ENCODE measurements around the gene STX16. TPM values are rescaled to one million over a fixed set of nuclear protein-coding genes. Genes with fewer than 3 reads are reported as not detected.

Gene STX16
- total and polyA plus RNA-seq, 2 experiments from 2014 or later, result 23.2 to 41.8 TPM

GRCh38 chr20:58695895-58696375, 44.9 kb downstream of the STX16 start:
- Histone ChIP-seq H3K4me1 (ENCODE audit: insufficient read depth) (peaks cover 21% of the 10 kb centered on the region), H4K20me1 (ENCODE audit: insufficient read depth, poor library complexity, severe bottlenecking) (no peaks in the 10 kb centered on the region), H3K4me2 (no peak overlapping the region), H3K9me2 (replicated peaks; ENCODE audit: insufficient read depth) (no peaks in the 10 kb centered on the region), H3K27ac (no peak overlapping the region), H3K27me3 (no peaks in the 10 kb centered on the region), H2AFZ (no peak overlapping the region), H3K9me3 (ENCODE audit: low read depth) (no peaks in the 10 kb centered on the region), H3K79me2 (no peaks in the 10 kb centered on the region), H3K4me3 (no peak overlapping the region), H3K36me3 (replicated peaks; ENCODE audit: insufficient read depth, low read depth) (no peaks in the 10 kb centered on the region)
- TF ChIP-seq CTCF (IDR thresholded peaks at IDR 0.05; ENCODE audit: poor library complexity) (no peak), EZH2phosphoT487 (IDR thresholded peaks at IDR 0.05; ENCODE audit: low read depth, severe bottlenecking, unreplicated experiment) (no peak), EZH2 (IDR thresholded peaks at IDR 0.05; ENCODE audit: borderline replicate concordance) (no peak)
- DNase-seq (ENCODE audit: low spot score), result no peak
- WGBS (ENCODE audit: low lambda C conversion rate, missing lambda C conversion rate), result 89% methylated on average over 10 of the region's 10 CpGs

- H2AFZ ChIP-seq, result no peak overlapping the region
- H3K36me3 ChIP-seq (replicated peaks; ENCODE audit: insufficient read depth, low read depth), result no peaks in the 10 kb centered on the region
- no peak for DNase-seq (ENCODE audit: low spot score)
- no peaks in the 10 kb centered on the region for H4K20me1 ChIP-seq (ENCODE audit: insufficient read depth, poor library complexity, severe bottlenecking)
- H3K4me2 ChIP-seq, result no peak overlapping the region
- H3K9me2 ChIP-seq (replicated peaks; ENCODE audit: insufficient read depth), result no peaks in the 10 kb centered on the region
- H3K27me3 ChIP-seq, result no peaks in the 10 kb centered on the region
- H3K27ac ChIP-seq, result no peak overlapping the region
- TF ChIP-seq EZH2 (IDR thresholded peaks at IDR 0.05; ENCODE audit: borderline replicate concordance), result no peak
- TF ChIP-seq EZH2phosphoT487 (IDR thresholded peaks at IDR 0.05; ENCODE audit: low read depth, severe bottlenecking, unreplicated experiment), result no peak
- no peak for TF ChIP-seq CTCF (IDR thresholded peaks at IDR 0.05; ENCODE audit: poor library complexity)
- H3K79me2 ChIP-seq, result no peaks in the 10 kb centered on the region
- peaks cover 16% of the 10 kb centered on the region for H3K4me1 ChIP-seq (ENCODE audit: insufficient read depth)
- 97% methylated on average over 9 of the region's 10 CpGs for WGBS (ENCODE audit: low lambda C conversion rate, missing lambda C conversion rate)
- H3K9me3 ChIP-seq (ENCODE audit: low read depth), result no peaks in the 10 kb centered on the region
- H3K4me3 ChIP-seq, result no peak overlapping the region
Measured at GRCh38 chr20:58696411-58696961, 45.4 kb downstream of the STX16 start.

GRCh38 chr20:58697201-58697866, 46.3 kb downstream of the STX16 start:
- H4K20me1 ChIP-seq (ENCODE audit: insufficient read depth, poor library complexity, severe bottlenecking), result no peaks in the 10 kb centered on the region
- no peaks in the 10 kb centered on the region for H3K27me3 ChIP-seq
- DNase-seq (ENCODE audit: low spot score), result no peak
- peaks cover 7% of the 10 kb centered on the region for H3K4me1 ChIP-seq (ENCODE audit: insufficient read depth)
- H3K9me2 ChIP-seq (replicated peaks; ENCODE audit: insufficient read depth), result no peaks in the 10 kb centered on the region
- no peak overlapping the region for H3K27ac ChIP-seq
- WGBS (ENCODE audit: low lambda C conversion rate, missing lambda C conversion rate), result 92% methylated on average over 20 of the region's 21 CpGs
- no peak overlapping the region for H2AFZ ChIP-seq
- H3K79me2 ChIP-seq, result no peaks in the 10 kb centered on the region
- no peaks in the 10 kb centered on the region for H3K36me3 ChIP-seq (replicated peaks; ENCODE audit: insufficient read depth, low read depth)
- H3K4me2 ChIP-seq, result no peak overlapping the region
- TF ChIP-seq CTCF (IDR thresholded peaks at IDR 0.05; ENCODE audit: poor library complexity) (no peak), EZH2 (IDR thresholded peaks at IDR 0.05; ENCODE audit: borderline replicate concordance) (no peak), EZH2phosphoT487 (IDR thresholded peaks at IDR 0.05; ENCODE audit: low read depth, severe bottlenecking, unreplicated experiment) (no peak)
- H3K9me3 ChIP-seq (ENCODE audit: low read depth), result no peaks in the 10 kb centered on the region
- no peak overlapping the region for H3K4me3 ChIP-seq

All from hepatocyte (in vitro differentiated cells).